Tibial nerve (tissue), 4 donors: ENCODE results near the gene ALAS2. TPM values are rescaled to one million over a fixed set of nuclear protein-coding genes. Genes with fewer than 3 reads are reported as not detected.

Experiments used
- DNase-seq, 2 donors: peaks; one replicate each; pipeline ENCODE4 v3.0.0-alpha.2; 2019; ENCODE audit warnings: low spot score in 2 of 2
- H3K27ac ChIP-seq, 4 donors: fragments of 200-600 bp; sonication (generic) in 3 of 4; one replicate each; pipeline ENCODE4 v1.5.1; 2017 to 2019; ENCODE audit warnings: mild to moderate bottlenecking in 1 of 4
- H3K27me3 ChIP-seq, 2 donors: fragments of 200-600 bp; sonication (generic) in 1 of 2; one replicate each; pipeline versions ENCODE4 v1.5.1 to v1.6.0; 2017 to 2019
- H3K36me3 ChIP-seq, 3 donors: fragments of 200-600 bp; sonication (generic); one replicate each; pipeline ENCODE4 v1.5.1; 2018 to 2019
- H3K4me1 ChIP-seq, 4 donors: fragments of 200-600 bp; sonication (generic) in 3 of 4; one replicate each; pipeline ENCODE4 v1.5.1; 2017 to 2019
- H3K4me3 ChIP-seq, 4 donors: fragments of 200-600 bp; sonication (generic) in 3 of 4; one replicate each; pipeline ENCODE4 v1.5.1; 2017 to 2019; ENCODE audit warnings: mild to moderate bottlenecking in 1 of 4, moderate library complexity in 1 of 4
- H3K9me3 ChIP-seq, 4 donors: fragments of 200-600 bp; sonication (generic) in 3 of 4; one replicate each; pipeline ENCODE4 v1.5.1; 2017 to 2019
- CTCF ChIP-seq, 5 experiments: fragments of 200-600 bp in 3 of 5; fragments of 450-650 bp in 2 of 5; sonication (generic) in 3 of 5; IDR thresholded peaks; one replicate each; pipeline ENCODE4 v1.5.1; 2016 to 2019; ENCODE audit warnings: antibody characterized with exemption in 5 of 5, mild to moderate bottlenecking in 3 of 5, moderate library complexity in 2 of 5
- EP300 ChIP-seq, 2 donors: sonication (generic); formaldehyde crosslinking; IDR thresholded peaks; one replicate each; pipeline ENCODE4 v1.6.1; 2017; ENCODE audit warnings: antibody characterized with exemption in 2 of 2, mild to moderate bottlenecking in 1 of 2
- POLR2A ChIP-seq, 2 donors: fragments of 450-650 bp; IDR thresholded peaks; one replicate each; pipeline ENCODE4 v1.6.1; 2017; ENCODE audit warnings: antibody characterized with exemption in 2 of 2, mild to moderate bottlenecking in 2 of 2, moderate library complexity in 2 of 2
- WGBS, 2 donors: methylation state at CpG; one replicate each; pipeline ENCODE4 v1.1.5; 2018; 5-methylcytosine and 5-hydroxymethylcytosine counted together
- total RNA-seq, 4 donors: library from RNA; depleted of rRNA; stranded (reverse); fragments of >200 nt; gene quantifications; one replicate each; pipeline ENCODE4 v1.1.0, GENCODE V29; 2016

The ALAS2 gene
- total RNA-seq, 4 donors from 2014 or later: 0.30 to 1.0 TPM; not detected in 2

- Histone ChIP-seq H3K27me3 (no peaks in the 10 kb centered on the region), H3K4me1 (no peaks in the 10 kb centered on the region), H3K9me3 (no peaks in the 10 kb centered on the region), H3K27ac (no peak overlapping the region), H3K36me3 (no peaks in the 10 kb centered on the region), H3K4me3 (no peak overlapping the region)
- TF ChIP-seq CTCF (IDR thresholded peaks at IDR 0.05) (no peak), POLR2A (IDR thresholded peaks at IDR 0.05) (no peak), EP300 (IDR thresholded peaks at IDR 0.05) (no peak)
- WGBS, 2 donors: 66 to 79% methylated on average over 4 of the region's 4 CpGs
- DNase-seq: no peak
Observed at GRCh38 chrX:54977387-54977786, 53.4 kb downstream of the ALAS2 start.

GRCh38 chrX:54964766-54965497, 65.8 kb downstream of the ALAS2 start:
- Histone ChIP-seq H3K4me3 (no peak overlapping the region), H3K27ac (no peak overlapping the region), H3K4me1 (no peaks in the 10 kb centered on the region), H3K27me3 (peaks cover 0 to 4% of the 10 kb centered on the region in 2 donors), H3K36me3 (no peaks in the 10 kb centered on the region), H3K9me3 (no peaks in the 10 kb centered on the region)
- 77 to 86% methylated on average over 4 of the region's 4 CpGs for WGBS, 2 donors
- no peak for DNase-seq
- TF ChIP-seq EP300 (IDR thresholded peaks at IDR 0.05): no peak
- no peak for TF ChIP-seq CTCF (IDR thresholded peaks at IDR 0.05)
- TF ChIP-seq POLR2A (IDR thresholded peaks at IDR 0.05): no peak

- DNase-seq: no peak
- no peaks in the 10 kb centered on the region for H3K9me3 ChIP-seq
- H3K4me1 ChIP-seq: no peaks in the 10 kb centered on the region
- H3K27me3 ChIP-seq: peaks cover 0 to 8% of the 10 kb centered on the region in 2 donors
- H3K36me3 ChIP-seq: no peaks in the 10 kb centered on the region
- H3K27ac ChIP-seq: no peak overlapping the region
- TF ChIP-seq EP300 (IDR thresholded peaks at IDR 0.05) (no peak), POLR2A (IDR thresholded peaks at IDR 0.05) (no peak), CTCF (IDR thresholded peaks at IDR 0.05) (no peak)
- 79 to 92% methylated on average over 1 of the region's 1 CpG for WGBS, 2 donors
- no peak overlapping the region for H3K4me3 ChIP-seq
Observed at GRCh38 chrX:54961750-54962149, 69.0 kb downstream of the ALAS2 start.

Other genes starting within 250 kb of the ALAS2 start
- not detected for gene ITIH6, start 232.7 kb downstream of the ALAS2 start, total RNA-seq
- 100 to 1,000 TPM; 114 to 230 (median 173) TPM for gene MAGED2, start 223.2 kb downstream of the ALAS2 start, total RNA-seq
- gene TRO, start 110.2 kb downstream of the ALAS2 start, total RNA-seq: 10 to 100 TPM; 14.4 to 21.0 (median 17.9) TPM
- gene PFKFB1, start 36.8 kb downstream of the ALAS2 start, total RNA-seq: 1 to 10 TPM; 1.8 to 9.2 (median 3.7) TPM
- gene APEX2, start 30.6 kb downstream of the ALAS2 start, total RNA-seq: 10 to 100 TPM in 2 of 4 donors, 1 to 10 TPM in 2; 8.0 to 24.5 (median 10.5) TPM
- gene PAGE2B, start 44.1 kb upstream of the ALAS2 start, total RNA-seq: not detected
- gene PAGE2, start 58.0 kb upstream of the ALAS2 start, total RNA-seq: not detected
- gene PAGE5, start 189.4 kb upstream of the ALAS2 start, total RNA-seq: not detected
- gene PAGE3, start 233.9 kb upstream of the ALAS2 start, total RNA-seq: not detected